Mucosa of descending colon (tissue), 3 donors: Measurements from ENCODE around the gene GSK3B. TPM values are rescaled to one million over a fixed set of nuclear protein-coding genes. Genes with fewer than 3 reads are reported as not detected.

Experiments used
- ATAC-seq: fragments of 200-7000 bp; cut with Tn5 transposase; one replicate; pipeline ENCODE4 v1.9.1; 2020; ENCODE audit warnings: mild to moderate bottlenecking, moderate library complexity
- DNase-seq, 3 donors: peaks; one replicate each; pipeline ENCODE4 v3.0.0-alpha.2; 2020
- H3K36me3 ChIP-seq: fragments of 200-600 bp; one replicate; pipeline ENCODE4 v1.8.0; 2021; ENCODE audit warnings: low read depth, mild to moderate bottlenecking
- H3K4me1 ChIP-seq: fragments of 200-600 bp; one replicate; pipeline ENCODE4 v1.8.0; 2021; ENCODE audit warnings: low read depth, mild to moderate bottlenecking
- H3K4me3 ChIP-seq: fragments of 200-600 bp; one replicate; pipeline ENCODE4 v1.8.0; 2021; ENCODE audit warnings: mild to moderate bottlenecking
- H3K9me3 ChIP-seq: fragments of 200-600 bp; one replicate; pipeline ENCODE4 v1.8.0; 2021; ENCODE audit warnings: mild to moderate bottlenecking
- intact Hi-C, 2 donors: fragments of 100-400 bp; cut with DNase I in 1 of 2; cut with micrococcal nuclease in 1 of 2; formaldehyde crosslinking; loops; one replicate each; pipeline versions ENCODE4 v1.11.0 to v1.11.1; 2022; cut with DNase I, micrococcal nuclease
- total RNA-seq, 3 donors: library from RNA; stranded (reverse); fragmentation: NEBNext Ultra II Directional in 2 of 3; extraction: Animal tissue kit (Norgen Biotek cat#: 25700) in 2 of 3; gene quantifications; one replicate each; pipeline versions ENCODE4 v1.2.1 to v1.2.4, GENCODE V29; 2021 to 2023
- TF ChIP-seq, protein P1 (sequence below): fragments of 200-600 bp; IDR thresholded peaks from one replicate; pipeline ENCODE4 v1.8.0; 2022; ENCODE audit warnings: antibody characterized with exemption, mild to moderate bottlenecking
- donor health status: DM: no; HTN: no; CAD: no; lungs with moderate emphysema.
- donor health status: DM: no; HTN: no; CAD: no.
- donor health status: DM: no; HTN: yes; CAD: no.

The GSK3B gene
- total RNA-seq, 3 donors from 2014 or later = 40.1 to 41.9 (median 41.0) TPM

GRCh38 chr3:119912220-119912619 is 182.0 kb downstream of the GSK3B start:
- H3K9me3 ChIP-seq = no peaks in the 10 kb centered on the region
- DNase-seq (no peak), ATAC-seq (no peak)
- intact Hi-C loops = no loop called here
- no peaks in the 10 kb centered on the region for H3K4me1 ChIP-seq
- H3K36me3 ChIP-seq = no peaks in the 10 kb centered on the region
- TF ChIP-seq, protein P1, sequence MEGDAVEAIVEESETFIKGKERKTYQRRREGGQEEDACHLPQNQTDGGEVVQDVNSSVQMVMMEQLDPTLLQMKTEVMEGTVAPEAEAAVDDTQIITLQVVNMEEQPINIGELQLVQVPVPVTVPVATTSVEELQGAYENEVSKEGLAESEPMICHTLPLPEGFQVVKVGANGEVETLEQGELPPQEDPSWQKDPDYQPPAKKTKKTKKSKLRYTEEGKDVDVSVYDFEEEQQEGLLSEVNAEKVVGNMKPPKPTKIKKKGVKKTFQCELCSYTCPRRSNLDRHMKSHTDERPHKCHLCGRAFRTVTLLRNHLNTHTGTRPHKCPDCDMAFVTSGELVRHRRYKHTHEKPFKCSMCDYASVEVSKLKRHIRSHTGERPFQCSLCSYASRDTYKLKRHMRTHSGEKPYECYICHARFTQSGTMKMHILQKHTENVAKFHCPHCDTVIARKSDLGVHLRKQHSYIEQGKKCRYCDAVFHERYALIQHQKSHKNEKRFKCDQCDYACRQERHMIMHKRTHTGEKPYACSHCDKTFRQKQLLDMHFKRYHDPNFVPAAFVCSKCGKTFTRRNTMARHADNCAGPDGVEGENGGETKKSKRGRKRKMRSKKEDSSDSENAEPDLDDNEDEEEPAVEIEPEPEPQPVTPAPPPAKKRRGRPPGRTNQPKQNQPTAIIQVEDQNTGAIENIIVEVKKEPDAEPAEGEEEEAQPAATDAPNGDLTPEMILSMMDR = no peak
- no peak overlapping the region for H3K4me3 ChIP-seq

GRCh38 chr3:119911748-119912147 is 182.5 kb downstream of the GSK3B start:
- H3K9me3 ChIP-seq = no peaks in the 10 kb centered on the region
- H3K4me1 ChIP-seq = no peaks in the 10 kb centered on the region
- TF ChIP-seq, protein P1 = no peak
- intact Hi-C loops = no loop called here
- H3K4me3 ChIP-seq = no peak overlapping the region
- ATAC-seq = no peak
- no peak for DNase-seq
- no peaks in the 10 kb centered on the region for H3K36me3 ChIP-seq

- no peak for DNase-seq
- TF ChIP-seq, protein P1 = no peak
- no peak for ATAC-seq
- H3K4me1 ChIP-seq = no peaks in the 10 kb centered on the region
- no peaks in the 10 kb centered on the region for H3K9me3 ChIP-seq
- intact Hi-C loops = no loop called here
- H3K36me3 ChIP-seq = no peaks in the 10 kb centered on the region
- no peak overlapping the region for H3K4me3 ChIP-seq
Measured at GRCh38 chr3:119902061-119902460, 192.2 kb downstream of the GSK3B start.

- TF ChIP-seq, protein P1 = no peak
- H3K4me1 ChIP-seq = no peaks in the 10 kb centered on the region
- ATAC-seq (no peak), DNase-seq (no peak)
- H3K9me3 ChIP-seq = no peaks in the 10 kb centered on the region
- H3K4me3 ChIP-seq = no peak overlapping the region
- intact Hi-C loops = no loop called here
- no peaks in the 10 kb centered on the region for H3K36me3 ChIP-seq
Measured at GRCh38 chr3:119901148-119901547, 193.1 kb downstream of the GSK3B start.

- TF ChIP-seq, protein P1 = no peak
- DNase-seq (no peak), ATAC-seq (no peak)
- H3K36me3 ChIP-seq = no peaks in the 10 kb centered on the region
- intact Hi-C loops = loop anchor here in 1 of 2 donors (10.0 kb wide), 1 partner anchor 296 kb away; no protein-coding TSS in a partner anchor
- no peaks in the 10 kb centered on the region for H3K9me3 ChIP-seq
- H3K4me1 ChIP-seq = peaks cover 2% of the 10 kb centered on the region
- H3K4me3 ChIP-seq = no peak overlapping the region
Measured at GRCh38 chr3:119899192-119899511, 195.1 kb downstream of the GSK3B start.
